H9 (cell line): ENCODE measurements around the gene XBP1. TPM values are rescaled to one million over a fixed set of nuclear protein-coding genes. Genes with fewer than 3 reads are reported as not detected.

Experiments used
- DNase-seq: peaks from one replicate; pipeline ENCODE4 v3.0.0-alpha.2; 2017
- H2AFZ ChIP-seq: one replicate; pipeline ENCODE4 v1.6.1; 2013; ENCODE audit warnings: mild to moderate bottlenecking, low read length, control low read depth, moderate library complexity
- H2AK5ac ChIP-seq: 2 replicates; pipeline ENCODE4 v1.6.1; 2013; ENCODE audit warnings: low read length, control low read depth, mixed read lengths; ENCODE audit not compliant: insufficient read length
- H2BK120ac ChIP-seq: one replicate; pipeline ENCODE4 v1.6.1; 2013; ENCODE audit warnings: low read depth, mild to moderate bottlenecking, low read length, control low read depth, inconsistent platforms; ENCODE audit not compliant: poor library complexity, severe bottlenecking
- H2BK12ac ChIP-seq: 2 replicates; pipeline ENCODE4 v1.6.1; 2013; ENCODE audit warnings: low read length, control low read depth, mixed read lengths, low read depth; ENCODE audit not compliant: insufficient read length
- H2BK15ac ChIP-seq: 2 replicates; pipeline ENCODE4 v1.6.1; 2013; ENCODE audit warnings: low read depth, low read length, control low read depth
- H2BK20ac ChIP-seq: one replicate; pipeline ENCODE4 v1.6.1; 2013; ENCODE audit warnings: low read depth, mild to moderate bottlenecking, low read length, control low read depth, inconsistent platforms; ENCODE audit not compliant: poor library complexity, severe bottlenecking
- H2BK5ac ChIP-seq: 2 replicates; pipeline ENCODE4 v1.6.1; 2013; ENCODE audit warnings: low read length, control low read depth, mixed read lengths; ENCODE audit not compliant: insufficient read length
- H3K14ac ChIP-seq: 2 replicates; pipeline ENCODE4 v1.6.1; 2013; ENCODE audit warnings: low read length, control low read depth; ENCODE audit not compliant: insufficient read depth
- H3K18ac ChIP-seq: 2 replicates; pipeline ENCODE4 v1.6.1; 2013; ENCODE audit warnings: low read depth, mild to moderate bottlenecking, mixed read lengths, low read length, control low read depth; ENCODE audit not compliant: insufficient read length
- H3K23ac ChIP-seq: 2 replicates; pipeline ENCODE4 v1.6.1; 2013; ENCODE audit warnings: low read length, control low read depth, mixed read lengths, low read depth; ENCODE audit not compliant: insufficient read length
- H3K23me2 ChIP-seq: 2 replicates; pipeline ENCODE4 v1.6.1; 2013; ENCODE audit warnings: low read depth, mild to moderate bottlenecking, mixed read lengths, low read length, control low read depth; ENCODE audit not compliant: insufficient read length, poor library complexity, severe bottlenecking
- H3K27ac ChIP-seq: 2 replicates; pipeline ENCODE4 v1.5.1; 2013; ENCODE audit warnings: low read length, control low read depth, mixed read lengths, low read depth; ENCODE audit not compliant: insufficient read length
- H3K27me3 ChIP-seq: 2 replicates; pipeline ENCODE4 v1.6.1; 2013; ENCODE audit warnings: low read length, control low read depth, inconsistent platforms; ENCODE audit not compliant: insufficient read depth
- H3K4ac ChIP-seq: 2 replicates; pipeline ENCODE4 v1.6.1; 2013; ENCODE audit warnings: low read depth, mild to moderate bottlenecking, control low read depth, inconsistent platforms, low read length, moderate library complexity
- H3K4me1 ChIP-seq: 2 replicates; pipeline ENCODE4 v1.6.1; 2013; ENCODE audit warnings: low read length, control low read depth, inconsistent platforms; ENCODE audit not compliant: insufficient read depth
- H3K4me2 ChIP-seq: 2 replicates; pipeline ENCODE4 v1.6.1; 2013; ENCODE audit warnings: low read length, control low read depth, mixed read lengths; ENCODE audit not compliant: insufficient read length, insufficient read depth
- H3K56ac ChIP-seq: 2 replicates; pipeline ENCODE4 v1.6.1; 2013; ENCODE audit warnings: low read depth, mild to moderate bottlenecking, mixed read lengths, low read length, control low read depth; ENCODE audit not compliant: insufficient read length
- H3K79me1 ChIP-seq: 2 replicates; pipeline ENCODE4 v1.6.1; 2013; ENCODE audit warnings: low read depth, mild to moderate bottlenecking, moderate library complexity, low read length, control low read depth, inconsistent platforms; ENCODE audit not compliant: insufficient read depth, poor library complexity, severe bottlenecking
- H3K79me2 ChIP-seq: 2 replicates; pipeline ENCODE4 v1.6.1; 2013; ENCODE audit warnings: low read length, control low read depth, inconsistent platforms; ENCODE audit not compliant: insufficient read depth
- H3K9ac ChIP-seq: 2 replicates; pipeline ENCODE4 v1.6.1; 2013; ENCODE audit warnings: low read length, control low read depth, mixed read lengths; ENCODE audit not compliant: insufficient read length; ENCODE audit errors: extremely low read depth
- H3K9me3 ChIP-seq: one replicate; pipeline ENCODE4 v1.6.1; 2013; ENCODE audit warnings: low read depth, low read length, inconsistent platforms; ENCODE audit not compliant: control insufficient read depth
- H3T11ph ChIP-seq: one replicate; pipeline ENCODE4 v1.6.1; 2013; ENCODE audit warnings: mild to moderate bottlenecking, low read length, control low read depth, inconsistent platforms
- H4K20me1 ChIP-seq: one replicate; pipeline ENCODE4 v1.6.1; 2013; ENCODE audit not compliant: control insufficient read depth, insufficient read length, insufficient read depth
- H4K5ac ChIP-seq: 2 replicates; pipeline ENCODE4 v1.6.1; 2013; ENCODE audit warnings: low read depth, mild to moderate bottlenecking, mixed read lengths, low read length, control low read depth; ENCODE audit not compliant: insufficient read length
- H4K8ac ChIP-seq: replicated peaks from 2 replicates; pipeline ENCODE4 v1.6.1; 2013; ENCODE audit warnings: low read length, control low read depth, mixed read lengths, low read depth; ENCODE audit not compliant: insufficient read length
- H4K91ac ChIP-seq: 2 replicates; pipeline ENCODE4 v1.6.1; 2013; ENCODE audit warnings: low read depth, mild to moderate bottlenecking, moderate library complexity, mixed read lengths, low read length, control low read depth; ENCODE audit not compliant: insufficient read length
- H3K27ac Mint-ChIP-seq, 3 experiments: 2 replicates in 2 of 3; 3 replicates in 1 of 3; pipeline ENCODE4 v1.8.0; 2020 to 2021; ENCODE audit warnings: mixed read lengths in 3 of 3, mild to moderate bottlenecking in 1 of 3, moderate library complexity in 1 of 3
- H3K27me3 Mint-ChIP-seq: 2 replicates; pipeline ENCODE4 v1.8.0; 2021; ENCODE audit warnings: low read depth, mild to moderate bottlenecking, moderate library complexity, mixed read lengths
- H3K36me3 Mint-ChIP-seq, 3 experiments: 2 replicates in 2 of 3; 3 replicates in 1 of 3; pipeline ENCODE4 v1.8.0; 2020 to 2021; ENCODE audit warnings: low read depth in 3 of 3, mixed read lengths in 3 of 3; ENCODE audit not compliant: insufficient read depth in 1 of 3
- H3K4me1 Mint-ChIP-seq, 2 experiments: 2 replicates each; pipeline ENCODE4 v1.8.0; 2020; ENCODE audit warnings: mixed read lengths in 2 of 2
- H3K4me3 Mint-ChIP-seq, 2 experiments: 2 replicates in 1 of 2; 3 replicates in 1 of 2; pipeline ENCODE4 v1.8.0; 2020 to 2021; ENCODE audit warnings: mild to moderate bottlenecking in 2 of 2, mixed read lengths in 2 of 2, moderate library complexity in 1 of 2
- H3K9me3 Mint-ChIP-seq, 2 experiments: 2 replicates in 1 of 2; 3 replicates in 1 of 2; pipeline ENCODE4 v1.8.0; 2020; ENCODE audit warnings: mild to moderate bottlenecking in 2 of 2, mixed read lengths in 2 of 2, moderate library complexity in 1 of 2
- WGBS: extraction: QIAGEN DNeasy Blood & Tissue Kit; methylation state at CpG from one replicate; pipeline ENCODE4 v1.1.7; 2013; ENCODE audit warnings: missing lambda C conversion rate, low lambda C conversion rate, mixed read lengths; ENCODE audit not compliant: insufficient read length; ENCODE audit errors: extremely low coverage; 5-methylcytosine and 5-hydroxymethylcytosine counted together
- total RNA-seq: library from RNA; stranded (reverse); gene quantifications from 2 replicates; pipeline ENCODE4 v1.2.1, GENCODE V29; 2021
- TF ChIP-seq, protein P1 (sequence below): fragments of 200-600 bp; sonication (generic); conservative IDR thresholded peaks from 3 replicates; pipeline ENCODE4 v1.8.0; 2021; ENCODE audit warnings: antibody characterized with exemption, mild to moderate bottlenecking

The XBP1 gene
- total RNA-seq, 1 experiment from 2014 or later = 114 TPM

DNA sequence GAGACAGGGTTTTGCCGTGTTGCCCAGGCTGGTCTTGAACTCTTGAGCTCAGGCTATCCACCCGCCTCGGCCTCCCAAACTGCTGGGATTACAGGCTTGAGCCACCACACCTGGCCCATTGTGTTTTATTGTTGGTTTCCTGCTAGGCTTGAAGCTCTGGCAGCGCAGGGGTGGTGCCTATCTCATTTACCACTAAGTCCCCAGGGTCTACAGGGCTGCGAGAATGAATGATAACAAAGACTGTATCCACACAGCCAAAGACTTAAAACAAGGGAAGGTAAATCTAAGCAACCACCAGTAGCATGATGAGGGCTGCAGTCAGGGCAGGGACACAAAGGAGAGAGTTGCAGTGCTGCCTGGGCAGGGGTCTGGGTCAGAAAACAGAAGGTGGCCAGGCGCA, 37.3 kb upstream of the XBP1 start:
- Histone ChIP-seq H3K4me1 (no peaks in the 10 kb centered on the region), H3K79me1 (no peaks in the 10 kb centered on the region), H3K4ac (no peak overlapping the region), H3K9me3 (no peaks in the 10 kb centered on the region), H4K20me1 (no peaks in the 10 kb centered on the region), H3K27ac (no peak overlapping the region), H3K56ac (no peak overlapping the region), H2BK15ac (no peak overlapping the region), H3K23ac (no peak overlapping the region), H3K23me2 (no peaks in the 10 kb centered on the region), H3K4me2 (no peak overlapping the region), H2AFZ (no peak overlapping the region), H3K79me2 (no peaks in the 10 kb centered on the region), H3T11ph (no peak overlapping the region), H4K91ac (no peak overlapping the region), H2BK120ac (no peak overlapping the region), H3K18ac (peak overlapping the region; percentile 82), H3K9ac (no peak overlapping the region), H2BK20ac (no peak overlapping the region), H2BK12ac (no peak overlapping the region), H2AK5ac (no peak overlapping the region), H4K5ac (no peak overlapping the region), H3K14ac (no peak overlapping the region), H2BK5ac (no peak overlapping the region), H4K8ac (no peak overlapping the region), H3K27me3 (no peaks in the 10 kb centered on the region)
- TF ChIP-seq, protein P1, sequence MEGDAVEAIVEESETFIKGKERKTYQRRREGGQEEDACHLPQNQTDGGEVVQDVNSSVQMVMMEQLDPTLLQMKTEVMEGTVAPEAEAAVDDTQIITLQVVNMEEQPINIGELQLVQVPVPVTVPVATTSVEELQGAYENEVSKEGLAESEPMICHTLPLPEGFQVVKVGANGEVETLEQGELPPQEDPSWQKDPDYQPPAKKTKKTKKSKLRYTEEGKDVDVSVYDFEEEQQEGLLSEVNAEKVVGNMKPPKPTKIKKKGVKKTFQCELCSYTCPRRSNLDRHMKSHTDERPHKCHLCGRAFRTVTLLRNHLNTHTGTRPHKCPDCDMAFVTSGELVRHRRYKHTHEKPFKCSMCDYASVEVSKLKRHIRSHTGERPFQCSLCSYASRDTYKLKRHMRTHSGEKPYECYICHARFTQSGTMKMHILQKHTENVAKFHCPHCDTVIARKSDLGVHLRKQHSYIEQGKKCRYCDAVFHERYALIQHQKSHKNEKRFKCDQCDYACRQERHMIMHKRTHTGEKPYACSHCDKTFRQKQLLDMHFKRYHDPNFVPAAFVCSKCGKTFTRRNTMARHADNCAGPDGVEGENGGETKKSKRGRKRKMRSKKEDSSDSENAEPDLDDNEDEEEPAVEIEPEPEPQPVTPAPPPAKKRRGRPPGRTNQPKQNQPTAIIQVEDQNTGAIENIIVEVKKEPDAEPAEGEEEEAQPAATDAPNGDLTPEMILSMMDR = no peak
- peaks cover 0 to 3% (median 0%) of the 10 kb centered on the region in 3 experiments; a peak in 1 of 7 replicates for H3K36me3 Mint-ChIP-seq
- no peak overlapping the region for H3K4me3 Mint-ChIP-seq
- no peaks in the 10 kb centered on the region for H3K27me3 Mint-ChIP-seq
- no peak for DNase-seq
- peak overlapping the region in 2 of 3 experiments; percentile 23 to 39; a peak in 4 of 7 replicates for H3K27ac Mint-ChIP-seq
- WGBS = no CpG with 5 or more reads among the region's 6 CpGs
- no peaks in the 10 kb centered on the region; a peak in 1 of 5 replicates for H3K9me3 Mint-ChIP-seq
- peaks cover 5 to 7% of the 10 kb centered on the region in 2 experiments; a peak in 3 of 4 replicates for H3K4me1 Mint-ChIP-seq
